Psoas muscle (tissue), 8 donors: ENCODE data around the gene NHP2. TPM values are rescaled to one million over a fixed set of nuclear protein-coding genes. Genes with fewer than 3 reads are reported as not detected.
A peak's percentile ranks its signal among the peaks of the same experiment; 100 is the strongest.

Source experiments
- ATAC-seq, 4 donors: fragments of 200-7000 bp; cut with Tn5 transposase; one replicate each; pipeline ENCODE4 v1.9.1; 2020; ENCODE audit warnings: moderate library complexity in 3 of 4, mild to moderate bottlenecking in 2 of 4
- DNase-seq, 2 donors: peaks; one replicate each; pipeline ENCODE4 v3.0.0-alpha.2; 2020
- H3K27ac ChIP-seq: fragments of 200-600 bp; one replicate; pipeline ENCODE4 v1.8.0; 2022
- H3K27me3 ChIP-seq, 3 donors: fragments of 200-600 bp in 1 of 3; one replicate each; pipeline versions ENCODE4 v1.6.1 to v1.8.0; 2013 to 2022; ENCODE audit warnings: low read length in 2 of 3, mild to moderate bottlenecking in 2 of 3, moderate library complexity in 1 of 3; ENCODE audit not compliant: insufficient read depth in 3 of 3
- H3K36me3 ChIP-seq, 2 donors: fragments of 200-600 bp in 1 of 2; one replicate each; pipeline versions ENCODE4 v1.6.1 to v1.8.0; 2013 to 2022; ENCODE audit warnings: low read depth in 1 of 2, mild to moderate bottlenecking in 1 of 2, moderate library complexity in 1 of 2; ENCODE audit not compliant: insufficient read depth in 1 of 2
- H3K4me1 ChIP-seq: fragments of 200-600 bp; one replicate; pipeline ENCODE4 v1.8.0; 2022
- H3K4me3 ChIP-seq: fragments of 200-600 bp; one replicate; pipeline ENCODE4 v1.8.0; 2022; ENCODE audit warnings: mild to moderate bottlenecking
- H3K9me3 ChIP-seq: fragments of 200-600 bp; one replicate; pipeline ENCODE4 v1.8.0; 2022
- CTCF ChIP-seq: fragments of 200-600 bp; IDR thresholded peaks from one replicate; pipeline ENCODE4 v1.8.0; 2022; ENCODE audit warnings: antibody characterized with exemption
- WGBS, 3 donors: extraction: QIAGEN DNeasy Blood & Tissue Kit; methylation state at CpG; one replicate each; pipeline versions ENCODE4 v1.1.6 to v1.1.7; 2013; 5-methylcytosine and 5-hydroxymethylcytosine counted together
- intact Hi-C, 2 donors: fragments of 100-400 bp; cut with DNase I; formaldehyde crosslinking; loops; one replicate each; pipeline versions ENCODE4 v1.11.0 to v1.14.2; 2022
- polyA plus RNA-seq, 3 donors: library from polyadenylated mRNA; stranded (reverse); fragments of 200-250 nt; gene quantifications; one replicate each; pipeline ENCODE4 v1.2.3, GENCODE V29; 2013
- total RNA-seq, 4 donors: library from RNA; stranded (reverse); fragmentation: NEBNext Ultra II Directional in 2 of 4; extraction: Animal tissue kit (Norgen Biotek cat#: 25700) in 2 of 4; gene quantifications; one replicate each; pipeline versions ENCODE4 v1.2.1 to v1.2.4, GENCODE V29; 2021 to 2023
- donor health status: healthy with polysubstance abuse.
- donor health status: DM: no; HTN: no; CAD: no; lungs with moderate emphysema.
- donor health status: Bipolar disorder and iron deficiency.
- donor health status: healthy.
- donor health status: DM: yes; HTN: yes; CAD: no.
- donor health status: DM: no; HTN: no; CAD: no.
- donor health status: DM: no; HTN: no; CAD: no.
- donor health status: DM: yes; HTN: yes; CAD: no.

The NHP2 gene
- total and polyA plus RNA-seq, 7 donors: 86.9 to 301 (median 131) TPM

- WGBS, 3 donors: 49 to 61% (median 55%) methylated on average over 18 of the region's 18 CpGs
- Histone ChIP-seq H3K4me3 (no peak overlapping the region), H3K36me3 (no peaks in the 10 kb centered on the region), H3K4me1 (peaks cover 36% of the 10 kb centered on the region), H3K27ac (no peak overlapping the region), H3K27me3 (peaks cover 0 to 36% (median 10%) of the 10 kb centered on the region in 3 donors), H3K9me3 (no peaks in the 10 kb centered on the region)
- DNase-seq (no peak), ATAC-seq (no peak)
- TF ChIP-seq CTCF: no peak
- intact Hi-C loops: loop anchor here in 1 of 2 donors (5.0 kb wide), 1 partner anchor 41 kb away; no protein-coding TSS in a partner anchor
Observed at GRCh38 chr5:178117923-178118701, 35.6 kb downstream of the NHP2 start.

DNA sequence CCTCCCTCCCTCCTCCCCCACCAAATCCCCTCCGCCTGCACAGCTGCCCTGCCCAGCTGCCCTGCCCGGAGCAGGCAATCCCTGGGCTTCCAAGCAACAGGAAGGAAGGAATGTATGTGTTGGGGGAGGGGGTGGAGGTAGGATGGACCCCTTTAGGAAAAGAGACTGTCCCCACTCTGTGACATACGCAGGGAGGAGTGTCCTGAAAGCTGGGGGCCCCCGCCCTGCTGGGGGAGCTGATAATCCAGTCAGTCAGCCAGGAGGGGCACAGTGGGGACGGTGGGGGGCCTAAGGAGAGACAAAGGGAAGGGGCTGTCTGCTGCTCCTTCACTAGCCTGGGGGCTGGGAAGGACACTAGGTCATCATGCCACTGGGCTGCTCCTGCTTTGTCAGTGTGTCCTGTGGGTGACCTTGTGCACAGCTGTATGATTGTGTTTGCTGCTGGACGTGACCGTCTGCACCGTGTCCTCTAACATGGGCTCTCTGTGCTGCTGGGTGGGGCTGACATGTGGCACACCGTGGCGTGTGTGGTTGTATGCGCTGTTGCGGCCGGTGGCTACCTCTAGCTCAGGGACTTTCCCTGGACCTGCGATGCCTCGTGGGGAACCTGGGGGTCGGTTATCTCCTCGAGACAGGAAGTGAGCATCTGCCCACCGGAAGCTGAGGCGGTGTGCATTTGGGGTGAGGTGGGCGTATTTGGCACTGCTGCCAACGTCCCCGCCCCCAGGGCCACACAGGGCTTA lies 37.4 kb downstream of the NHP2 start:
- Histone ChIP-seq H3K36me3 (no peaks in the 10 kb centered on the region), H3K27ac (no peak overlapping the region), H3K9me3 (no peaks in the 10 kb centered on the region), H3K4me1 (peaks cover 18% of the 10 kb centered on the region), H3K27me3 (peaks cover 0 to 53% (median 15%) of the 10 kb centered on the region in 3 donors), H3K4me3 (peak overlapping the region; percentile 64)
- 19 to 29% (median 24%) methylated on average over 21 to 22 of the region's 22 CpGs for WGBS, 3 donors
- no peak for TF ChIP-seq CTCF
- ATAC-seq (no peak), DNase-seq (no peak)
- intact Hi-C loops: loop anchor here in 1 of 2 donors (5.0 kb wide), 1 partner anchor 39 kb away; no protein-coding TSS in a partner anchor

GRCh38 chr5:178115814-178116142 lies 37.9 kb downstream of the NHP2 start:
- Histone ChIP-seq H3K27me3 (peaks cover 0 to 58% (median 15%) of the 10 kb centered on the region in 3 donors), H3K36me3 (no peaks in the 10 kb centered on the region), H3K4me3 (peak overlapping the region; percentile 64), H3K4me1 (peaks cover 15% of the 10 kb centered on the region), H3K9me3 (no peaks in the 10 kb centered on the region), H3K27ac (no peak overlapping the region)
- ATAC-seq: no peak
- intact Hi-C loops: loop anchor here in 1 of 2 donors (2.0 to 5.0 kb wide), 2 partner anchors 38 to 47 kb away; no protein-coding TSS in a partner anchor
- no peak for TF ChIP-seq CTCF
- DNase-seq: no peak
- 17 to 28% (median 20%) methylated on average over 7 of the region's 7 CpGs for WGBS, 3 donors

- Histone ChIP-seq H3K27ac (peak overlapping the region; percentile 2), H3K4me3 (peak overlapping the region; percentile 64), H3K4me1 (peaks cover 10% of the 10 kb centered on the region)
Observed at GRCh38 chr5:178115136-178115813, 38.4 kb downstream of the NHP2 start.

More at GRCh38 chr5:178115136-178115813, 38.4 kb downstream of the NHP2 start:
- DNase-seq: no peak
- intact Hi-C loops: loop anchor here in 1 of 2 donors (2.0 to 5.0 kb wide), 2 partner anchors 38 to 48 kb away; no protein-coding TSS in a partner anchor
- no peak for TF ChIP-seq CTCF
- H3K36me3 ChIP-seq: no peaks in the 10 kb centered on the region
- peaks cover 0 to 63% (median 15%) of the 10 kb centered on the region in 3 donors for H3K27me3 ChIP-seq
- H3K9me3 ChIP-seq: no peaks in the 10 kb centered on the region
- 29 to 54% (median 37%) methylated on average over 12 of the region's 12 CpGs for WGBS, 3 donors
- no peak for ATAC-seq
